ENCODE data around the gene CMSS1.

Gene CMSS1

DNA sequence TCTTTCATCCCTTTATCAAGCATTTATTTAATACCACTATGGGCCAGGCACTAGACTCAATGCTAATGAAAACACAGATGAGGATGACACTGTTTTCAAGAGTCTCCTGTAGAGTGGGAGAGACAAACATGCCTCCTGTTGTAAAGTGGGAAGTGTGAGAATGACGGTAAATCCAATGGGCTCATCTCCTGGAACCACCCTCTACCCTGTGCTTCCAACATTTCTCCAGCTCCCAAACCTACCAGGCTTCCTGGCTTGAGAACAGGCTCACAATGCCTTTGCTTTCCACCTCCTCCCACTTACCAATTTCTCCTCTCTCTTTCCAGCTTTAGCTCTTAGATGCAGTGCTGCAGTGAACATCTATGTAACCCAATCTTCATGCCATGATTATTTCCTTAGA lies 389.0 kb downstream of the CMSS1 start:
- H3K4me3 ChIP-seq (ENCODE audit: low read depth, low read length), result no peak overlapping the region
- TF ChIP-seq, protein P1, sequence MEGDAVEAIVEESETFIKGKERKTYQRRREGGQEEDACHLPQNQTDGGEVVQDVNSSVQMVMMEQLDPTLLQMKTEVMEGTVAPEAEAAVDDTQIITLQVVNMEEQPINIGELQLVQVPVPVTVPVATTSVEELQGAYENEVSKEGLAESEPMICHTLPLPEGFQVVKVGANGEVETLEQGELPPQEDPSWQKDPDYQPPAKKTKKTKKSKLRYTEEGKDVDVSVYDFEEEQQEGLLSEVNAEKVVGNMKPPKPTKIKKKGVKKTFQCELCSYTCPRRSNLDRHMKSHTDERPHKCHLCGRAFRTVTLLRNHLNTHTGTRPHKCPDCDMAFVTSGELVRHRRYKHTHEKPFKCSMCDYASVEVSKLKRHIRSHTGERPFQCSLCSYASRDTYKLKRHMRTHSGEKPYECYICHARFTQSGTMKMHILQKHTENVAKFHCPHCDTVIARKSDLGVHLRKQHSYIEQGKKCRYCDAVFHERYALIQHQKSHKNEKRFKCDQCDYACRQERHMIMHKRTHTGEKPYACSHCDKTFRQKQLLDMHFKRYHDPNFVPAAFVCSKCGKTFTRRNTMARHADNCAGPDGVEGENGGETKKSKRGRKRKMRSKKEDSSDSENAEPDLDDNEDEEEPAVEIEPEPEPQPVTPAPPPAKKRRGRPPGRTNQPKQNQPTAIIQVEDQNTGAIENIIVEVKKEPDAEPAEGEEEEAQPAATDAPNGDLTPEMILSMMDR (IDR thresholded peaks at IDR 0.05; ENCODE audit: borderline replicate concordance, insufficient read depth, low read depth, low read length), result no peak

DNA sequence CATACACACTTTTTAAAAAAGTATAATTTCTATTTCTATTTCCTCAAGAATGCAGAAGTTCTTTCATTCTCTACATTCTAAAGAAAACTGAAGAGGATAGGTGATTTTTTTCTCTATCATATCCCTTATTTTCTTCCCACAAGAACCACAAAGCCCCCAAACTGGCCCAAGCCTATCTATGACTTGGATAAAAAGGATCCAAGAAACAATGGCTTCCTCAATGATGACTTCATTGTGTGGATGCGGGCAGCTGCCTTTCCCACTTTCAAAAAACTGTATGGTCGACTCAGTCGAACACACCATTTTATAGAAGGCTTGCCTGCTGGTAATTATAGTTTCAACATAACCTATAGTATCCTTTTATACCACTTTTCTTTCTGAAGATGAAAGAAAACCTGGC lies 390.2 kb downstream of the CMSS1 start:
- TF ChIP-seq, protein P1 (IDR thresholded peaks at IDR 0.05; ENCODE audit: borderline replicate concordance, insufficient read depth, low read depth, low read length), result no peak

DNA sequence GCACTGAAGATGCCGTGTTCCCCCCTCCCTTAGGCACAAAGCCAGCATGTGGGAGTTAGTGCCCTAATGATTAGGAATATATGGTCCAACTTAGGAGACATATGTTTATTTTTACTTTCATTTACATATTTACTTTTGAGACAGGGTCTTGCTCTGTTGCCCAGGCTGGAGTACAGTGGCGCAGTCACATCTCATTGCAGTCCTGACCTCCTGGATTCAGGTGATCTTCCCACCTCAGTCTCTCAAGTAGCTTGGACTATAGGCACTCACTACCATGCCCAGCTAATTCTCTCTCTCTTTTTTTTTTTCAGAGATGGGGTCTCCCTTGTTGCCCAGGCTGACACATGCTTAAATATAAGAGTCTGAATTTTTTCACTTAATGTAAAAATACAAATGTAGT lies 391.5 kb downstream of the CMSS1 start:
- TF ChIP-seq, protein P1 (IDR thresholded peaks at IDR 0.05; ENCODE audit: borderline replicate concordance, insufficient read depth, low read depth, low read length), result no peak

More for the DNA sequence above, 390.2 kb downstream of the CMSS1 start:
- H3K4me3 ChIP-seq (ENCODE audit: low read depth, low read length), result no peak overlapping the region

DNA sequence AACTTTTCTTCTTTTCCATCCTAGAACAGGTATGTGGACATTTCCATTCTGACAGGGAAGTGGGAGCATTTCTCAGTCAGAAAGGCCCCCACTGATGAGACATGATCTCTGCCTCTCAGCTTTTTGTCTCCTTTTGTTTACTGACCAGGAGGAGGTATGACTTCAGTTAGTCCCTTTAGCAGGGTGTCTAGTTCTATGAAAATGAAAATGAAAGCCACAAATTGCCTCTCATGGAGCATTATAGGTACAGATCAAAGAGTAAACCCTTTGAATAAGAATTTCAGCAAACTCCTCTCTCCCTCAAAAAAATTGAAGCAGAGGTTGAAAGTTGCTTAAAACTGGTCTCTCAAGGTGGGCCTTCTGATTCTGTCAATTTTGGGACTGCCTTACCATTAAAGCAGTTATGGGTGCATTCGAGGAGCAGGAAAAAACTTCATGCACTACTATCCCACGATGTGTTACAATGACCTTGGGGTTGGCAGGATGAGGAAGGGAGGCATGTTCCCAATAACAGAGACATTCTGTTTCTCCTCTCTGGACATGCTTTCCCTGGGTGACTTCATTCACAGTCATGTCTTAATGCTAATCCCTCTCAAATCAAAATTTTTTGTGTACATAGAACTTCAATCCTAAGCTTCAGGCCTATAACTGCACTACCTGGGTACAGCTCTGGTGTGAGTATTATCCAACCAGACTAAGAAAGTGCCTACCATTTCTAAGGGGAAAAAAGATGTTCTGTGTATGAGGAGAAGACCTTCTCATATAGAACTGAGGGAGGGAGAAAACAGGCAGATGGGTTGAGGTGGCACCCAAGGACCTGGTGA lies 392.5 kb downstream of the CMSS1 start:
- H3K4me3 ChIP-seq (ENCODE audit: low read depth, low read length), result no peak overlapping the region
- TF ChIP-seq, protein P1 (IDR thresholded peaks at IDR 0.05; ENCODE audit: borderline replicate concordance, insufficient read depth, low read depth, low read length), result no peak

More for the DNA sequence above, 391.5 kb downstream of the CMSS1 start:
- H3K4me3 ChIP-seq (ENCODE audit: low read depth, low read length), result no peak overlapping the region

DNA sequence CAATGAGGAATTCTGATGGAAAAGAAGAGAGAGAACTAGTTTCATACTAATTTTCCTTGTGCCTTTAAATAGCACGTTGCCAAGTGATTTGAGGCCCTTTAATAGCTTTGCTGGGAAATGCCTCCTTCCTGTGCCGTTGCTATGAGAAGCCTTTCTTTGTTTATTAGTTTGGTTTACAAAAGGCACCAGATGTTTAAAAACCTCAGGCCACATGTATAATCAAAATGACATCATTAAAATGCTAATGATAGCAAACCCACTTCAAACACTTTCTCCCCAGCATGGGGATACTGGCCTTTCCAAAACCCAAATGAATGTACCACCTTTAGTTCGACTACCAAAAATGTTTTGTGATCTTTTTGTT lies 393.1 kb downstream of the CMSS1 start:
- TF ChIP-seq, protein P1 (IDR thresholded peaks at IDR 0.05; ENCODE audit: borderline replicate concordance, insufficient read depth, low read depth, low read length), result no peak

DNA sequence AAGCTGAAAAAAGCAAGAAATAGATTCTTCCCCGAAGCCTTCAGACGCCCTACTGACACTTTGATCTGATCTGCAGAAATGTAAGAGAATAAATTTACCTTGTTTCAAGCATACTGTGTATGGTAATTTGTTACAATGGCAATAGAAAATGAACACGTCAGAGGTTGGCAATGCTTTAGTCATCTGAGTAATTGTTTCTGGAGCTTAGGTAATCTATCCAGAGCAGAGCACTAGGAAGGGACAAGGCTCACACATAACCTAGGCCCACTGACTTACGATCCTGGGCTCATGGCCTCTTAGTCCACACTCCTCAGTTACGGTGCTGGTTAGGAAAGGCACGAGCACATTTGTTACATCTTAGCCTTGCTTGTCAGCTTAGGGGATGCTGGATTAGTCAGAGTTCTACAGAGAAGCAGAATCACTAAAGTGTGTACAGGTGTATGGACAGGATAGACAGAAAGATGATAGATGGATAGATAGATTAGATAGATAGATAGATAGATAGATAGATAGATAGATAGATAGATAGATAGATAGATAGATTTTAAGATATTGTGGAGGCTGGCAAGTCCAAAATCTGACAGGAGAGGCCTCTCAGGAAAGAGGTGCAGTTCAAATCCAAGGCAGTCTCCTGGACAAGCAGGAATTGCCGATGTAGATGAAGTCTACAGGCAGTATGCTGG lies 396.4 kb downstream of the CMSS1 start:
- H3K4me3 ChIP-seq (ENCODE audit: low read depth, low read length), result no peak overlapping the region
- TF ChIP-seq, protein P1 (IDR thresholded peaks at IDR 0.05; ENCODE audit: borderline replicate concordance, insufficient read depth, low read depth, low read length), result no peak

More for the DNA sequence above, 393.1 kb downstream of the CMSS1 start:
- no peak overlapping the region for H3K4me3 ChIP-seq (ENCODE audit: low read depth, low read length)
